Measurements from ENCODE around the gene GGT7.
"Not testable (repeated sequence)": the region's sequence is repeated elsewhere in the genome, so short reads cannot be mapped to it uniquely, and the experiment has no call there.

Gene GGT7, protein sequence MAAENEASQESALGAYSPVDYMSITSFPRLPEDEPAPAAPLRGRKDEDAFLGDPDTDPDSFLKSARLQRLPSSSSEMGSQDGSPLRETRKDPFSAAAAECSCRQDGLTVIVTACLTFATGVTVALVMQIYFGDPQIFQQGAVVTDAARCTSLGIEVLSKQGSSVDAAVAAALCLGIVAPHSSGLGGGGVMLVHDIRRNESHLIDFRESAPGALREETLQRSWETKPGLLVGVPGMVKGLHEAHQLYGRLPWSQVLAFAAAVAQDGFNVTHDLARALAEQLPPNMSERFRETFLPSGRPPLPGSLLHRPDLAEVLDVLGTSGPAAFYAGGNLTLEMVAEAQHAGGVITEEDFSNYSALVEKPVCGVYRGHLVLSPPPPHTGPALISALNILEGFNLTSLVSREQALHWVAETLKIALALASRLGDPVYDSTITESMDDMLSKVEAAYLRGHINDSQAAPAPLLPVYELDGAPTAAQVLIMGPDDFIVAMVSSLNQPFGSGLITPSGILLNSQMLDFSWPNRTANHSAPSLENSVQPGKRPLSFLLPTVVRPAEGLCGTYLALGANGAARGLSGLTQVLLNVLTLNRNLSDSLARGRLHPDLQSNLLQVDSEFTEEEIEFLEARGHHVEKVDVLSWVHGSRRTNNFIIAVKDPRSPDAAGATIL

DNA sequence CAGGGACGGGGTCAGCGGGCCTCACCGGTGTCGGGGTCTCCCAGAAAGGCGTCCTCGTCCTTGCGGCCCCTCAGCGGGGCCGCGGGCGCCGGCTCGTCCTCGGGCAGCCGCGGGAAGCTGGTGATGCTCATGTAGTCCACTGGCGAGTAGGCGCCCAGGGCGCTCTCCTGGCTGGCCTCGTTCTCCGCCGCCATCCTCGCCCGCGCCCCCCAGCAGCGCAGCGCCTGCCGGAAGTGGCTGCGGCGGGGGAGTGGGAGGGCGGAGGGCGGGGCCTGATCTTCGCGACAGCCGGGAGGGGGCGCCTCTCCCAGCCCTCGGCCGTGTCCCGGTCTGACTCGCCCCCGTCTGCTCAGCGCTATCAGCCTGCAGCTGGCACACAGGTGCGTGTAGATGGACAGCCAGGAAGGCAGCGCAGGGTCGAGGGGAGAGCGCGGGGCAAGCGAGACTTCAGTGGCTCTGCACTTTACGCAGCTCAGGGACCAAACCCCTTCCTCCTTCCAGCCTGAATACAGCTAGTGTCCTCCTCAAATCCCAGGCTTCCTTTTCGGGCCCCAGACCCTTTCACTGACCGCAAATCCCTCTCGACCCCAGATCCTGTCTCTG, at the start of gene GGT7:
Gene GGT7, minus strand, starts transcription at position 235 of the 603 bp plus-strand sequence. Its CDS starts 41 bp downstream, at position 194.
- H3K9me3 Mint-ChIP-seq, result no peaks in the 10 kb centered on the region
- ATAC-seq, result peak; percentile 78
- peak within 1 kb of the TSS; percentile 63 for H3K27ac Mint-ChIP-seq

DNA sequence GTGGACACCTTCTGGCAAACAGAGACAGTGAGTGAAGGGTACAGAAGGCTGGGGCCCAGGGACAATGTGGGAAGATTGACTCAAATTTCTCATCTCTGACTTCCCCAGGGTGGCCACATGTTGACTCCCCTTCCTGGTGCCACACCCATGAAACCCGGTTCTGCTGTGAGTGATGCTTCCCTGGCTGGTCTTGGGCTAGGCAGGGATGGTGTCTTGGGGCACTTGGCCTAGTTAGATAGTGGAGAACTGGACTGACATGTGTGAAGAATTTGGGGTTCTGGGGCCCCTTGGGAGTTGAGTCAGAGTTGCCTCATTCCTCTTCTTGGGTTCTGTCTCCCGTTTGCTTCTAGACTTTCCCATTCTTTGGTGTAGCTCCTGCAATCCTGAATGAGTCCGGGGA, 48.8 kb upstream of the GGT7 start:
- Mint-ChIP-seq H3K27me3 (no peaks in the 10 kb centered on the region), H3K9me3 (no peaks in the 10 kb centered on the region), H3K4me3 (no peak overlapping the region), H3K27ac (no peak overlapping the region), H3K4me1 (no peaks in the 10 kb centered on the region), H3K36me3 (peaks cover 34% of the 10 kb centered on the region)
- ATAC-seq, result no peak

More for the DNA sequence above, at the start of gene GGT7:
- H3K27me3 Mint-ChIP-seq, result no peaks in the 10 kb centered on the region
- peak within 1 kb of the TSS; percentile 78 for H3K4me3 Mint-ChIP-seq
- peaks cover 5% of the 10 kb centered on the region for H3K36me3 Mint-ChIP-seq
- H3K4me1 Mint-ChIP-seq, result peaks cover 52% of the 10 kb centered on the region

DNA sequence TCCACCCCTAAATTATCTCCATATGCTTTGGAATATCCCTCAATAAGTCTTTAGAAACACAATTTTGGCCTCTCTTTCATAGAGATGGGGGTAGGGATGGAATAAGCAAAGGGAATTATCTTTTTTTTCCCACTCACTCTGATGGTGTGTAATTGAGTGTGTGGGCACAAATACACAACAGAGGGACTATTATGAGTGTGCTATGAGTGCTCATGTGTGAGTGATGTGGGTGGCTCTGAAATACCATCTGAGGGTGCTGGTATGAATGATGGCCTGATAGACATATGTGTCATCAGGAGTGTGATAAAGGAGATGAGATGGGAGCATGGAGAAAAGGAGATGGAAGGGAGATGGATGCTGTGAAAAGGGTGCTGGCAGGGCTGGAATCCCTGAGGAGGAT, 47.4 kb upstream of the GGT7 start:
- ATAC-seq, result no peak
- no peak overlapping the region for H3K27ac Mint-ChIP-seq

DNA sequence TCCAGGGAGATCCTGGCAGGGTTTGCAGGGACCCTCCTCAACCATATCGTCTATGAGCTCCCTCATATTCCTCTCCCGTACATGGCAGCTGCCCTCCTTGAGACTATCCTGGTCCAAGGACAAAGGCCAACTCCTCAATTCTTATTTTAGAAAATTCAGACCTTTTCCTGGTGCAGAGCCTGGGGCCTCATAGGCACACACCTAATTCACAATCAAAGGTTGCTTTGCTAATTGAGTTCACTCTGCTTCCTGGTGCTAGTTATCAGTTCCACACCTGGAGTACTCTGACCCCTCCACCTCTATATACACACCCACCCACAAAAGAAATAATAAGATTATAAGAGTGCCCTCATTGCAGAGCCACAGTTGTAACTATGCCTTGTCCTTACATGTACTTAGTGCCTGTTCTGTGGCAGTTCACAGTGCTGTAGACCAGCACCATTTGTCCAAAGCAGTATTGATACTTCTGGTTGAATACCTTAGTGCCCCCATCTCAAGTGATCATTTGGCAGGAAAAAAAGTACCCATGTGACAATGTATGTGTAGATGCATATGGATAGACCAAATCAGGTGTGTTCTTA, 44.2 kb upstream of the GGT7 start:
- Mint-ChIP-seq H3K4me3 (no peak overlapping the region), H3K9me3 (no peaks in the 10 kb centered on the region), H3K27me3 (no peaks in the 10 kb centered on the region), H3K4me1 (no peaks in the 10 kb centered on the region), H3K36me3 (peaks cover 25% of the 10 kb centered on the region), H3K27ac (no peak overlapping the region)
- ATAC-seq, result no peak

More for the DNA sequence above, 47.4 kb upstream of the GGT7 start:
- Mint-ChIP-seq H3K9me3 (no peaks in the 10 kb centered on the region), H3K27me3 (no peaks in the 10 kb centered on the region), H3K36me3 (peaks cover 26% of the 10 kb centered on the region), H3K4me1 (no peaks in the 10 kb centered on the region), H3K4me3 (no peak overlapping the region)

DNA sequence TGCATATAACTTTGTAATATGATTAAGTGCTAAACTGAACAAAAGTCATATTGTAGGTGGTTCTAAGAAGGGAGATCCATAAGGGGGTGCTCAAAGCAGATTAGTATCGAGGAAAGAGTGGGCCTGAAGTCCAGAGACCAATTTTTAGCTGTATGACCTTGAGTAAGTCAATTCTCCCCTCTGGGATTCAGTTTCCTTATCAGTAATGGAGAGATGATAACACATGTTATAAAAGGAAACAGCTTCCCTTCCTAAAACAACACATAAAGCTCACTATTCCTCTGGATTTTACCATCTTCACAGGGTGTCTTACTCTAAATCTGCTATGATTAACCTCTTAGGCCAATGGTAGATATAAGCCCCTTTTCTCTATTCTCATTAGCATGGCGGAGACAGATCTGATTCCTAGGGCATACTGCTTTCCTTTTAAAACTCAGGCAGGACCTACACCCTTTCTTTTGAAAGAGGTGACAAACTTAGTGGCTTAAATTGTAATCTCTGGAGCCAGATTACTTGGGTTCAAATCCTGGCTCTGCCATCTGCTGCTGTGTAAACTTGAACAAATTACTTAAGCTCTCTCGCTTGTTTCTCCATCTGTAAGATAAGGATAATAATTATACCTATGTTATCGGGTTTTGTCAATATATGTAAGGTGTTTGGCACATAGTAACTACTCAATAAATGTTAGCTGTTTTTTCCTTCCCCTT, 43.2 kb upstream of the GGT7 start:
- Mint-ChIP-seq H3K9me3 (no peaks in the 10 kb centered on the region), H3K4me3 (no peak overlapping the region), H3K4me1 (no peaks in the 10 kb centered on the region), H3K36me3 (peaks cover 30% of the 10 kb centered on the region), H3K27me3 (no peaks in the 10 kb centered on the region), H3K27ac (no peak overlapping the region)
- no peak for ATAC-seq

DNA sequence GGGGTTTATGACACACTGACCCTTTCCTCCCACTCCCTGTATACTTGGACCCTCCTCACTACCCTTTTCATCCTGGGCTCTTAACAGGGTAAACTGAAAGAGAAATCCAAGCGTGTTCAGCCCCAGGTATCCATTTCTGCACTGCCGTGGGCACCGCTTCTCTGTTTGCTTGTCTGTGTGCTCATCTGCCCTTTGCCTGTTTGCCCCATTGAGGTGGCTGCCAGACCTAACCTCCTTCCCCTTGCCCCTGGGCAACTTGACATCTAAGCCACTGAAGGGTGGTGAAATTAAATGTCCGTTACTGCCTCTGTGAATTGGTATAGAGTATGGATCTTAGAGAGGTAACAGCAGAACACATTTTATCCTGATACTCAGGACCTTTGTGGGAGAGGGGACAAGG, 42.5 kb upstream of the GGT7 start:
- Mint-ChIP-seq H3K9me3 (no peaks in the 10 kb centered on the region), H3K27me3 (no peaks in the 10 kb centered on the region), H3K4me3 (no peak overlapping the region), H3K36me3 (peaks cover 22% of the 10 kb centered on the region), H3K4me1 (no peaks in the 10 kb centered on the region), H3K27ac (no peak overlapping the region)
- no peak for ATAC-seq

DNA sequence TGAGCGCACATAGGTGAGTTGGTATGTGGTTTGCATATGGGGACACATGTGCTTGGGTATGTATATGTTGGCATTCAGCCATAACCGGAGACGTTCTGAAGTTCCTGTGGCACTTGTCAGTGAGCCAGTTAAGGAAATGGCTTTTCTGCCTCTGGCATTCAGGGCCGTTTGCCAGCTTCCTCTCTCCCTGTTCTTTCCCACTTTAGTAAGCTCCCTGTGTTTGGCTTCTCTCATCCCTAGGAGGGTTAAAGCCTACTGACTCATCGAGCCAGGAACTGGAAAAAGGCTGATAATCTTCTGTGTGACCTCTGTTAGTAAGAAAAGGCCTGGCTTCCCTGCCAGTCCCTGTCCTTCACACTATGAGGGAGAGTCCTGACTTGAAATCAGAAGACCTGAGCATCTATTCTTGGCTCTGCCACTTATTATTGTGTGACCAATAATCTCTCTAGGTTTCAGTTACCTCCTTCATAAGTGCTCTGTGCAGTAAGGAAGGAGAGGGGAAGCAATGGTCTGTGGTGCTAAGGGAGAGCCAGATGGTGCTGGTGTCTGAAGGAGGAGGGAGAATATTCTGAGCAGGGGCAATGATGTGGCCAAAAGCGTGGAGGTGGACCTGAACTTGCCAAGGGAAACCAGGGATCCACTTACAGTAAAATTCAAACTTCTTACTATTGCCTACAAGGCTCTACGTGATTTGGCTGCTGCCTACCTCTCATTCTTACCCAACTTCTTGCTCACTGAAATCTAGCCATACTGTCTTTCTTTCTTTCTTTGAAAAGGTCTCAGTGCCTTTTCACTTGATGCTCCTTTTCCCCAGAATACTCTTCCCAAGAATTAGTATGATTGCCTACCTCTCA, 35.2 kb upstream of the GGT7 start:
- H3K36me3 Mint-ChIP-seq, result peaks cover 6% of the 10 kb centered on the region
- H3K27ac Mint-ChIP-seq, result no peak overlapping the region
- no peaks in the 10 kb centered on the region for H3K9me3 Mint-ChIP-seq
- H3K4me3 Mint-ChIP-seq, result no peak overlapping the region
- no peak for ATAC-seq
- H3K4me1 Mint-ChIP-seq, result no peaks in the 10 kb centered on the region
- H3K27me3 Mint-ChIP-seq, result no peaks in the 10 kb centered on the region

DNA sequence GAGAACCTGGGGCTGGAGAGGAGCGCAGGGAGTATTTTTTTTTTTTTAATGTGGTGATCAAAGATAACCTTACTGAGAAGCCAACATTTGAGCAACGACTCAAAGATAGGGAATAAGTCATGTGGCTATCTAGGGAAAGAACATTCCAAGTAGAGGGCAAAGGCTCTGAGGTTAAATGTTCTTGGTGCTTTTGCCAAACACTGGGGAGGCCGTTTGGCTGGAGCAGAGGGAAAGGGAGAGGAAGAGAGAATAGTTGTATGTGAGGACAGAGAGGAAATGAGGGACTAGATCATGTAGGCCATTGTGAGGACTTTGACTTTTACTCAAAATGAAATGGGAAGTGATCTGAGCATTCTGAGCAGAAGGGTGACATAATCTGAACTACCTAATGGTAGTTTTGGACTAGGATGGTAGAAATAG, 31.6 kb upstream of the GGT7 start:
- no peak for ATAC-seq
- H3K9me3 Mint-ChIP-seq, result no peaks in the 10 kb centered on the region
- no peak overlapping the region for H3K27ac Mint-ChIP-seq
- H3K27me3 Mint-ChIP-seq, result no peaks in the 10 kb centered on the region
- H3K4me1 Mint-ChIP-seq, result no peaks in the 10 kb centered on the region
- peaks cover 6% of the 10 kb centered on the region for H3K36me3 Mint-ChIP-seq
- no peak overlapping the region for H3K4me3 Mint-ChIP-seq

DNA sequence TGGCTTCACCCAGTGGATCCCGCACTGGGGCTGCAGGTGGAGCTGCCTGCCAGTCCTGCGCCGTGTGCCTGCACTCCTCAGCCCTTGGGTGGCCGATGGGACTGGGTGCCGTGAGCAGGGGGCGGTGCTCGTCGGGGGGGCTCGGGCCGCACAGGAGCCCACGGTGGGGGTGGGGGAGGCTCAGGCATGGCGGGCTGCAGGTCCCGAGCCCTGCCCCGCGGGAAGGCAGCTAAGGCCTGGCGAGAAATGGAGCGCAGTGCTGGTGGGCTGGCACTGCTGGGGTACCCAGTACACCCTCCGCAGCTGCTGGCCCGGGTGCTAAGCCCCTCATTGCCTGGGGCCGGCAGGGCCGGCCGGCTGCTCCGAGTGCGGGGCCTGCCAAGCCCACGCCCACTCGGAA, 26.1 kb upstream of the GGT7 start:
- H3K4me1 Mint-ChIP-seq, H3K9me3 Mint-ChIP-seq, ATAC-seq: not testable (repeated sequence)

DNA sequence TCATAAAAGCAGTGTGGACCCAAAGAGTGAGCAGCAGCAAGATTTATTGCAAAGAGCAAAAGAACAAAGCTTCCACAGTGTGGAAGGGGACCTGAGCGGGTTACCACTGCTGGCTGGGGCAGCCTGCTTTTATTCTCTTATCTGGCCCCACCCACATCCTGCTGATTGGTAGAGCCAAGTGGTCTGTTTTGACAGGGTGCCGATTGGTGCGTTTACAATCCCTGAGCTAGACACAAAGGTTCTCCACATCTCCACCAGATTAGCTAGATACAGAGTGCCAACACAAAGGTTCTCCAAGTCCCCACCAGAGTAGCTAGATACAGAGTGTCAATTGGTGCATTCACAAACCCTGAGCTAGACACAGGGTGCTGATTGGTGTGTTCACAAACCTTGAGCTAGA, 25.5 kb upstream of the GGT7 start:
- not testable (repeated sequence) for H3K4me3 Mint-ChIP-seq, ATAC-seq, H3K9me3 Mint-ChIP-seq, H3K27me3 Mint-ChIP-seq, H3K36me3 Mint-ChIP-seq, H3K27ac Mint-ChIP-seq, H3K4me1 Mint-ChIP-seq

More for the DNA sequence above, 26.1 kb upstream of the GGT7 start:
- not testable (repeated sequence) for H3K27ac Mint-ChIP-seq, H3K4me3 Mint-ChIP-seq, H3K36me3 Mint-ChIP-seq, H3K27me3 Mint-ChIP-seq

DNA sequence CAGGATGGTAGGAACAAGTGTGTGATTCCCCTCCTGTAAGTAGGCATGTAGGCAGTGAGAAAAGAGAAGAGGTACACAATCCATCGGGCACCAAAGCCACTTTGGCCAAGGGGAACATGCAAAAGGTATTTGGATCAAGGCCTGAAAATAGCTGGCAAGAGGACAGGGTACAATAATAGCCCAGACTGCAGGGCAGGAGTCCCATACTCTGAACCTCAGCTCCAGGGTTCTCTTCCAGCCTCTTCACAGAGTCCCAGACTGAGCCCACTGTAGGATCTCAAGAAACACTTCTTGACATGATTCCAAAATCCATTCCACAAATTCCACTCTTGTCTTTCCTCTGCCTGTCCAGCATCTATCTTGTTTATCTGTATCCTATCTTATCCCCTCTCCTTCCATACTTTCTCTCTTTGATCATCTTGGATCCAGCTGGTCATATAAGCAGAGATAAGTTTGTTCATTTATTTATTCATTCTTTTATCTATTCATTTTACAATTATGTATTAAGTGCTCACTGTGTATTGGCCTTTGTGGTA, 23.5 kb upstream of the GGT7 start:
- Mint-ChIP-seq H3K27ac (no peak overlapping the region), H3K9me3 (no peaks in the 10 kb centered on the region), H3K27me3 (no peaks in the 10 kb centered on the region), H3K4me3 (no peak overlapping the region), H3K36me3 (peaks cover 3% of the 10 kb centered on the region), H3K4me1 (peaks cover 10% of the 10 kb centered on the region)
- no peak for ATAC-seq

DNA sequence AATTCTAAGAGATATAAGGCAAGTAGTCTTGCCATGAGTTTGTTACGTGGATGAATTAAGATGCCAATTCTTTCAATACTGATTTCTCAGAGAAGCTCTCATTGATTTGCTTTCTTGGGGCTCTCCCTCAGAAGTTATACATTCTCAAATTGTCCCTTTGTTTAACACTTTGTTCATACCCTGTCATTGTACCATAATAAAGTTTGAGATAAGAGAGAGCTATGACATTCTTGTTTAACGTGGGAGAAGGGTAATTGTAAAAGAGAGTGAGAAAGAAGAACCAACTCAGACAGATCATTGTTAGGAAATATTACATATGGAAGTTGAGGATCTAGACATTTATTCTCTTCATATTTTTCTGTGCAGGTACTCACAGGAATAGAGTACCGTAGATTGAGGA, 22.8 kb upstream of the GGT7 start:
- ATAC-seq, result no peak
- Mint-ChIP-seq H3K9me3 (no peaks in the 10 kb centered on the region), H3K36me3 (no peaks in the 10 kb centered on the region), H3K4me1 (peaks cover 10% of the 10 kb centered on the region), H3K27ac (no peak overlapping the region), H3K4me3 (no peak overlapping the region), H3K27me3 (no peaks in the 10 kb centered on the region)

DNA sequence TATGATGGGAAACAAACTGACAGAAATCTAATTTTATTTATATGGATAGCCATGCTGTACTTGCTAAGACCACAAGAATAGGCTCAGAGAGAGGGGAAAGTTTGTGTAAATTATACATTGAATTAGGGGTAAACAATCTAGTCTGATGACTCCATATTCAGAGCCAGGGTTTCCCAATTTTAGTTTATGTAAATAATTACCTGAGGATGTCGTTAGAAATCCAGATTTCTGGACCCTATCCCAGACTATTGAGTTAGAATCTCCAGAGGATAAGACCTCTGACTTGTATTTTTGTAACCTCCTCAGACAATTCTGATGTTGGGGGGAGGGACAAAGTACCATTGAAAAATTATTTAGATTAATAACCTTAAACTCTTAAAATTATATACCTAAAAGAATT, 22.1 kb upstream of the GGT7 start:
- H3K4me1 Mint-ChIP-seq, result peaks cover 10% of the 10 kb centered on the region
- H3K27ac Mint-ChIP-seq, result no peak overlapping the region

DNA sequence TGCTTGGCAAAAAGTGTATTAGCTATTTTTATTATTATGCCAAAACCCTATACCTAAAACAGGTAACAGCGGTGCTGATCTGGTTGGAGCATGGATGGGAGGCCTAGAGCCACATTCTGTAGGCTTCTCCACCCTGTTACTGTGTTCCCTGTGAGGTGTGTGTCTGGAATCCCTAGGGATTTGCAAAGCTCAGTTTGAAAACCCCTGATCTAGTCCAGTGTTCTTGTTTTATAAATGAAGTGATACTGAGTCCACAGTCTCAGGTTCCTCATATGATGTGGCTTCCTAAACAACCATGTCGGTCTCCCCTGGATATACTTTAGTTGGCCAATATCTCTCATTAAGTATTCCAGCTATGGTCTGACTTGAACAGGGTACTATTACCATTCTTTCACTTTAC, 20.0 kb upstream of the GGT7 start:
- Mint-ChIP-seq H3K36me3 (peaks cover 11% of the 10 kb centered on the region), H3K4me3 (no peak overlapping the region), H3K4me1 (peaks cover 10% of the 10 kb centered on the region), H3K27ac (no peak overlapping the region), H3K9me3 (no peaks in the 10 kb centered on the region), H3K27me3 (no peaks in the 10 kb centered on the region)
- peak; percentile 60 for ATAC-seq

More for the DNA sequence above, 22.1 kb upstream of the GGT7 start:
- no peak for ATAC-seq
- Mint-ChIP-seq H3K27me3 (no peaks in the 10 kb centered on the region), H3K9me3 (no peaks in the 10 kb centered on the region), H3K36me3 (peaks cover 1% of the 10 kb centered on the region), H3K4me3 (no peak overlapping the region)

All from stimulated activated memory B cell treated with anti-CD40 and anti-IgM and Interleukin-4, amounts not matched to agents 10 μg/mL and 1 μg/mL and 100 μg/mL, for 72 hours (primary cell).